Epithelial cell of esophagus (primary cell): ENCODE results near the gene SUFU.
A peak's percentile ranks its signal among the peaks of the same experiment; 100 is the strongest.

Experiments used
- DNase-seq: peaks from one replicate; pipeline ENCODE4 v3.0.0; 2010; ENCODE audit warnings: low read depth
- H3K4me3 ChIP-seq: 2 replicates; pipeline ENCODE4 v1.5.1; 2011; ENCODE audit warnings: mild to moderate bottlenecking, low read length, control low read depth
- TF ChIP-seq, protein P1 (sequence below): IDR thresholded peaks from 2 replicates; pipeline ENCODE4 v1.5.1; 2011; ENCODE audit warnings: low read depth, mild to moderate bottlenecking, low read length, control low read depth, inconsistent platforms; ENCODE audit not compliant: insufficient read depth; ENCODE audit errors: missing control alignments

Gene SUFU

DNA sequence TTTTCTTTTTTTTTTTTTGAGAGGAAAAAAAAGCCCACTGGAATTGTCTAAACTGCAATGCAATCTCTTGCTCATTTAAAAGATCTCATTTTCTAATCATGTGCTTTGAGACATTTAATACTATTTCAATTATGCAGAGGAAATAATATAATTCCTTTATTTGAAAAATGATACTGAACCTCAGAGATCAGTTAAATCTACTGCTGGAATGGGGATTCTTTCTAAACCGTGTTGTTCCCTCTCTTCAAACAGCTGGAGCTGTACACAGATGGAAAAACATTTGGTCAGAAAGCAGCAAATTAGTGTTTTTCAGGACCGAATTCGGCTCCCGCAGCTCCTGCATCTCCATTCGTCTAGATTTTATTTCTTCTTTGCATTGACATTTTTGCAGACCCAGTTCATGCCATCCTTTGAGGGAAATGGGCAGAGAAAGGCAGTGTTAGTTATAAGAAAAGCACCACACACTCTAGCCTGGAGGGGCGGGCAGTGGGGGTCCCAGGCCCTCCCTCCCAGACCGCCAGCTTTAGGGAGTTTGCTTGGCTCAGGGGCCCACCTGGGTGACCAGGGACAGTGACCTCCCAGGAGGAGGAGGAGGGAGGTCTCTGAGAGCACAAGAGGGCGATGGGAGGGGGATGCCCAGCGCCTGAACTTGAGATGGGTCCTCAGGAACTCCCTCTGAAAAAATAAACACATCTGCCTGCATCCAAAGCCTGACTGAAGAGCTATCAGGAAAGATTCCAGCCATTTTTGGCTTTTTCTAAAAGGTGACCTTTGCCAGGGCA, 173.0 kb downstream of the SUFU start:
- H3K4me3 ChIP-seq = no peak overlapping the region
- DNase-seq = no peak
- TF ChIP-seq, protein P1, sequence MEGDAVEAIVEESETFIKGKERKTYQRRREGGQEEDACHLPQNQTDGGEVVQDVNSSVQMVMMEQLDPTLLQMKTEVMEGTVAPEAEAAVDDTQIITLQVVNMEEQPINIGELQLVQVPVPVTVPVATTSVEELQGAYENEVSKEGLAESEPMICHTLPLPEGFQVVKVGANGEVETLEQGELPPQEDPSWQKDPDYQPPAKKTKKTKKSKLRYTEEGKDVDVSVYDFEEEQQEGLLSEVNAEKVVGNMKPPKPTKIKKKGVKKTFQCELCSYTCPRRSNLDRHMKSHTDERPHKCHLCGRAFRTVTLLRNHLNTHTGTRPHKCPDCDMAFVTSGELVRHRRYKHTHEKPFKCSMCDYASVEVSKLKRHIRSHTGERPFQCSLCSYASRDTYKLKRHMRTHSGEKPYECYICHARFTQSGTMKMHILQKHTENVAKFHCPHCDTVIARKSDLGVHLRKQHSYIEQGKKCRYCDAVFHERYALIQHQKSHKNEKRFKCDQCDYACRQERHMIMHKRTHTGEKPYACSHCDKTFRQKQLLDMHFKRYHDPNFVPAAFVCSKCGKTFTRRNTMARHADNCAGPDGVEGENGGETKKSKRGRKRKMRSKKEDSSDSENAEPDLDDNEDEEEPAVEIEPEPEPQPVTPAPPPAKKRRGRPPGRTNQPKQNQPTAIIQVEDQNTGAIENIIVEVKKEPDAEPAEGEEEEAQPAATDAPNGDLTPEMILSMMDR = no peak

DNA sequence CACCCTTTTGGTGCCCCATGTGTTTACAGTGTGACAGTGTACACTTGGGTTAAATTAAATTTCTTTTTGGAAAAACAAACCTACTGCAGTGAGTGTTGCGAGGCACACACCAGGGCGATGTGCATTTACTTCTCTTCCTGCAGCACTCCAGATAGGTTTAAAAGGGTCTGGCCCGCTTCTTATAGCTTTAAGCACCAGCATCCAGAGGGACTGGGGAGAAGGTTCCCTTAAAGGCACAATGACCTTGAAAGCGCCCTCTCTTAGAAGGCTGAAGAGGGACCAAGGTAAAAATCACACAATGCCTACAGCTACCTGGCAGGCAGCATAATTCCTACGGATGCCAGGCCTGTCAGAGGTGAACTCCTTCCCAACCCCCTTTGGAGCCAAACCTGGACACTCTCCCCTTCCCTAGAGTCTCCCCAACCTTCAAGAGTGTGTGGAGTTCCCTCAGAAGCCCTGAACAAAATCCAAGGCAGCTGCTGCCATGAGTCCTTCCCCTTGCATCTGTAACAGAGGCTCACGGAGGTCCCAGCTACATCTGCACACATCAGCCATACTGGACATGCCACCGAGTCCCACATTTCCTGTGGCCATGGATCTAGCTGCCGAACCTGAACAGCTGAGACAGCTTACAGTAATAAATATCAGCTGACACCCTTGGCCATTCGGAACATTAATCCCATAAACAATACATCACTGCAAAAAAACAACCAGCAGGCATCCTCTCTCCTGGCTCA, 173.7 kb downstream of the SUFU start:
- no peak overlapping the region for H3K4me3 ChIP-seq
- TF ChIP-seq, protein P1 = no peak

DNA sequence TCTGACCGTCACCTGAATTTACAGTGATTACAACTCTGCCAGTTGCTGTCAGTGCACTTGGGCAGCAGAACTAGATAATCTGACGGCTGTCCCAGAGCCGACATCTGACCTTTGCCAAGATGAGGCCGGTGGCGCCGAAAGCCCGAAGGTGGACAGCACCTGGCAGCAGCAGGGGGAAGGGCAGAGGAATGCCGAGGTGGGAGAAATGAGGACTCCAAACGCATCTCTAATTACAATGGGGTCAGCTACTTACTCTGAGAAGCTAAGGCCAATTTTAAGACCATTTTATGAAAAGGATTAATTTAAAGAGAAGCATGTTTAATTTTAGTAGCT, 174.3 kb downstream of the SUFU start:
- no peak for DNase-seq
- TF ChIP-seq, protein P1 = no peak
- H3K4me3 ChIP-seq = no peak overlapping the region

More for the DNA sequence above, 173.7 kb downstream of the SUFU start:
- DNase-seq = no peak

DNA sequence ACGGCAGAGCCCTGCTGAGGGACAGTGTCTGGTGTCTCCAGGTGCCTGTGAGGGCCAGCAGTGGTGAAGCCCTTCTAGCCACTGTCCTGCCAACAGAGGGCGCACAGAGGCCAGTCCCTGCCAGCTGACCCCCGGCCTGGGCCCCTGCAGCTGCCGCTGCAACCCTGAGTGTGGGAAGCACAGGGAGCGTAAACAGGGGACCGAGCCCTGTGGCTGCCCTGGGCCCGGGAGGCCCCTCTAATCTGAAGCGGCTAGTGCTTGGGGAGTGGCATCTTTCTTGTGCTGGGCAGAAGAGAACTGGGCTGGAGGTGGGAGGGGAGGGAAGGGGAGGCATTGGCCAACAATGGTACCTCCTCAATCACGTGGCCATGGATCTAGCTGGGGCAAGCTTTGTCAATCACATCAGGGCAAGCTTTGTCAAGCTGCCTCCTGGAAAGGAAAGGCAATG, 175.1 kb downstream of the SUFU start:
- no peak overlapping the region for H3K4me3 ChIP-seq
- TF ChIP-seq, protein P1 = peak; percentile 61
- DNase-seq = peak; percentile 58

DNA sequence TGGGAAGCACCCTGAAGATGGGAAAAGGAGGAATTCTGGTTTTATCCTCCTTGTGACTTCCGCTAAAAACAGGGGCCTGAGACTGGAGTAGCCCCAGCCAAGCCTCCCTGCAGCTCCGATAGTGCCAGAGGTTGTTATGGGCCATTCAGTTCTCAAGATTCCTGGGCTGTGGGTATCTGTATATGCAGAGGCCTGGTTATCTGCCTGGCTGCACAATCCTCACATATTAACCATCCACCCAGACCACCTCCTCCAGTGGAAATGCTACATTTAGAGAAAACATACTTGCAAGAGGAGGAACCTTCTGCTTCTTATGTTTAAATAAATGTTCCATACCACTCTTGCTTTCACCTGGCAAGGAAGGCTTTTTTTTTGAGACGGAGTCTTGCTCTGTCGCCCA, 175.8 kb downstream of the SUFU start:
- H3K4me3 ChIP-seq = no peak overlapping the region
- TF ChIP-seq, protein P1 = no peak
- no peak for DNase-seq

DNA sequence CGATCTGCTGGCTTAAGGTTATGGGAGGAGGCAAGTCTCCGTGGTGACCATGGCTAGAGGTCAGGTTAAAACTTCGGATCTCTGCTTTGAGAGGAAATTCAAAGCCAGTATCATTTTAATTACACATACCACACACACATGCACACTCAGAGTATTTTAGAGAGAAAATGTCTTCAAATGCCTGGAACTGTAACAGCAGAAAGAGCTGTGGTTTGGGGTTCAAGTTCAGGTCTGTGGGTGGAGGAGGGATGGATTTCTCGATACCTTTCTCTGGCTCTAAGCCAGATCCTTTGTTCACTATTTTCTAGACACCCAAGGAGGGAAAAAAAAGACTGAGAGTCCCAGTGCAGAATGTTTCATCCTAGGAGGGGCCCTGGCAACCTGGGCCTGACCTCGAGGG, 177.9 kb downstream of the SUFU start:
- TF ChIP-seq, protein P1 = no peak
- no peak overlapping the region for H3K4me3 ChIP-seq
- no peak for DNase-seq
